Thoracic aorta (tissue), 2 donors: ENCODE data around the gene BICD2. TPM values are rescaled to one million over a fixed set of nuclear protein-coding genes. Genes with fewer than 3 reads are reported as not detected.

Source experiments
- ATAC-seq: fragments of 150-250 bp; one replicate; pipeline ENCODE4 v1.8.0; 2017; ENCODE audit warnings: low read depth; ENCODE audit not compliant: insufficient number of reproducible peaks, low FRiP score
- DNase-seq: peaks from one replicate; pipeline ENCODE4 v3.0.0-alpha.2; 2020; ENCODE audit warnings: low spot score
- H3K27ac ChIP-seq, 2 donors: fragments of 200-600 bp; sonication (generic); 1 replicate in 1 of 2; 2 replicates in 1 of 2; pipeline ENCODE4 v1.5.1; 2016; ENCODE audit warnings: mild to moderate bottlenecking in 2 of 2, moderate library complexity in 2 of 2
- H3K27me3 ChIP-seq: fragments of 200-600 bp; sonication (generic); replicated peaks from 2 replicates; pipeline ENCODE4 v1.6.0; 2016; ENCODE audit warnings: mild to moderate bottlenecking; ENCODE audit not compliant: insufficient read depth
- H3K36me3 ChIP-seq: fragments of 200-600 bp; sonication (generic); one replicate; pipeline ENCODE4 v1.5.1; 2016
- H3K4me1 ChIP-seq, 2 donors: fragments of 200-600 bp; sonication (generic); 1 replicate in 1 of 2; 2 replicates in 1 of 2; pipeline versions ENCODE4 v1.5.1 to v1.6.0; 2016; ENCODE audit warnings: low read depth in 2 of 2, mild to moderate bottlenecking in 1 of 2; ENCODE audit not compliant: control insufficient read depth in 1 of 2
- H3K4me3 ChIP-seq: fragments of 200-600 bp; sonication (generic); 2 replicates; pipeline ENCODE4 v1.5.1; 2016; ENCODE audit warnings: mild to moderate bottlenecking
- H3K9me3 ChIP-seq: fragments of 200-600 bp; sonication (generic); 2 replicates; pipeline ENCODE4 v1.5.1; 2016
- CTCF ChIP-seq: fragments of 200-600 bp; sonication (generic); IDR thresholded peaks from one replicate; pipeline ENCODE4 v1.5.1; 2019; ENCODE audit warnings: antibody characterized with exemption
- total RNA-seq, 2 donors: library from RNA; depleted of rRNA; stranded (reverse); fragments of >200 nt; gene quantifications; one replicate each; pipeline versions ENCODE4 v1.1.0 to v1.2.3, GENCODE V29; 2016

Gene BICD2
- total RNA-seq, 2 donors from 2014 or later, result 52.1 to 57.7 TPM

GRCh38 chr9:92669890-92670708, 94.5 kb downstream of the BICD2 start, which contains the start of gene IPPK:
Gene IPPK, minus strand, starts transcription at chr9:92670131. Its CDS starts 143 bp downstream, at chr9:92669988.
- Histone ChIP-seq H3K36me3 (peaks cover 7% of the 10 kb centered on the region), H3K4me1 (peaks cover 0 to 22% of the 10 kb centered on the region in 2 donors), H3K27me3 (no peaks in the 10 kb centered on the region), H3K9me3 (no peaks in the 10 kb centered on the region), H3K27ac (peak within 1 kb of the TSS; percentile 86 to 94), H3K4me3 (peak within 1 kb of the TSS; percentile 81)
- DNase-seq (peak; percentile 96), ATAC-seq (peak; percentile 96)
- TF ChIP-seq CTCF, result peak; percentile 11

- DNase-seq (no peak), ATAC-seq (peak; percentile 9)
- no peaks in the 10 kb centered on the region for H3K27me3 ChIP-seq
- no peak for TF ChIP-seq CTCF
- H3K27ac ChIP-seq, result peak overlapping the region; percentile 79 to 86
- peaks cover 7% of the 10 kb centered on the region for H3K36me3 ChIP-seq
- peak overlapping the region; percentile 81 for H3K4me3 ChIP-seq
- H3K9me3 ChIP-seq, result no peaks in the 10 kb centered on the region
- peaks cover 0 to 22% of the 10 kb centered on the region in 2 donors for H3K4me1 ChIP-seq
Observed at GRCh38 chr9:92669527-92669889, 95.1 kb downstream of the BICD2 start.

- Histone ChIP-seq H3K27me3 (no peaks in the 10 kb centered on the region), H3K4me1 (peaks cover 0 to 22% of the 10 kb centered on the region in 2 donors), H3K9me3 (no peaks in the 10 kb centered on the region), H3K4me3 (peak overlapping the region; percentile 81), H3K27ac (peak overlapping the region; percentile 79 to 86), H3K36me3 (peaks cover 7% of the 10 kb centered on the region)
- ATAC-seq (no peak), DNase-seq (no peak)
- no peak for TF ChIP-seq CTCF
Observed at GRCh38 chr9:92668746-92669526, 95.7 kb downstream of the BICD2 start.

GRCh38 chr9:92666912-92667532, 97.6 kb downstream of the BICD2 start:
- no peak for ATAC-seq
- peaks cover 0 to 22% of the 10 kb centered on the region in 2 donors for H3K4me1 ChIP-seq
- no peak overlapping the region for H3K4me3 ChIP-seq
- no peaks in the 10 kb centered on the region for H3K27me3 ChIP-seq
- H3K36me3 ChIP-seq, result peaks cover 7% of the 10 kb centered on the region
- no peaks in the 10 kb centered on the region for H3K9me3 ChIP-seq
- DNase-seq, result no peak
- H3K27ac ChIP-seq, result no peak overlapping the region
- no peak for TF ChIP-seq CTCF

- no peak overlapping the region for H3K27ac ChIP-seq
- no peaks in the 10 kb centered on the region for H3K27me3 ChIP-seq
- H3K4me3 ChIP-seq, result no peak overlapping the region
- TF ChIP-seq CTCF, result no peak
- peaks cover 0 to 19% of the 10 kb centered on the region in 2 donors for H3K4me1 ChIP-seq
- H3K36me3 ChIP-seq, result peaks cover 7% of the 10 kb centered on the region
- DNase-seq, result no peak
- ATAC-seq, result no peak
- no peaks in the 10 kb centered on the region for H3K9me3 ChIP-seq
Observed at GRCh38 chr9:92666236-92666635, 98.4 kb downstream of the BICD2 start.
